Adipocyte (in vitro differentiated cells): Measurements from ENCODE around the gene PCOLCE2.

Experiments
- DNase-seq: peaks from one replicate; pipeline ENCODE4 v3.0.0-alpha.2; 2015; ENCODE audit warnings: low read depth
- H3K27me3 ChIP-seq: replicated peaks from 2 replicates; pipeline ENCODE4 v1.7.0; 2013; ENCODE audit warnings: mild to moderate bottlenecking, low read length, moderate library complexity; ENCODE audit not compliant: control insufficient read depth, insufficient read depth
- H3K36me3 ChIP-seq: 2 replicates; pipeline ENCODE4 v1.7.0; 2013; ENCODE audit warnings: low read length, mild to moderate bottlenecking, moderate library complexity; ENCODE audit not compliant: control insufficient read depth, insufficient read depth, severe bottlenecking
- H3K4me1 ChIP-seq: 2 replicates; pipeline ENCODE4 v1.7.0; 2013; ENCODE audit warnings: mild to moderate bottlenecking, low read length, moderate library complexity; ENCODE audit not compliant: control insufficient read depth, insufficient read depth
- H3K4me3 ChIP-seq: 2 replicates; pipeline ENCODE4 v1.7.0; 2013; ENCODE audit warnings: mild to moderate bottlenecking, low read length, moderate library complexity
- H3K9ac ChIP-seq: 2 replicates; pipeline ENCODE4 v1.7.0; 2013; ENCODE audit warnings: mild to moderate bottlenecking, low read length, moderate library complexity
- H3K9me3 ChIP-seq: 2 replicates; pipeline ENCODE4 v1.7.0; 2013; ENCODE audit warnings: mild to moderate bottlenecking, low read length, moderate library complexity; ENCODE audit not compliant: control insufficient read depth

Gene PCOLCE2

DNA sequence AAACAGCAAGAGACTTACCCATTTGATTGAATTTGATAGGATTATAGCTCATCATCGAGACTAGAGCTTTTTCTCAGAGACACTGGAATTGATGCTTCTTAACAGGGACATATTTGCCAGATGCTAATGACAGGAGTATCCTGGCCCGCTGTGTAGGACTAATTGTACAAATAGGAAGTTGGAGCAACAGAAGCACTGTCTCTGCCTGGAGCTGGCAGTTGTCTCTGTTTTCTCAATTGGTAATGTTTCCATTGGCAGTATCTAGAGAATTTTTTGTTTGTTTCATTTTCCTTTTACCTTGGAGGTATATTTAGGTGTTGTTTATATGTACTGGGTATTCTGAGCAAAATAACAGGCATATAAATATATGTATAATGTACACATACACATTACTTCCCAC is 8.9 kb upstream of the PCOLCE2 start:
- H3K27me3 ChIP-seq: no peaks in the 10 kb centered on the region
- no peaks in the 10 kb centered on the region for H3K9me3 ChIP-seq
- no peak overlapping the region for H3K9ac ChIP-seq
- DNase-seq: no peak
- peaks cover 13% of the 10 kb centered on the region for H3K4me1 ChIP-seq
- no peaks in the 10 kb centered on the region for H3K36me3 ChIP-seq
- no peak overlapping the region for H3K4me3 ChIP-seq

DNA sequence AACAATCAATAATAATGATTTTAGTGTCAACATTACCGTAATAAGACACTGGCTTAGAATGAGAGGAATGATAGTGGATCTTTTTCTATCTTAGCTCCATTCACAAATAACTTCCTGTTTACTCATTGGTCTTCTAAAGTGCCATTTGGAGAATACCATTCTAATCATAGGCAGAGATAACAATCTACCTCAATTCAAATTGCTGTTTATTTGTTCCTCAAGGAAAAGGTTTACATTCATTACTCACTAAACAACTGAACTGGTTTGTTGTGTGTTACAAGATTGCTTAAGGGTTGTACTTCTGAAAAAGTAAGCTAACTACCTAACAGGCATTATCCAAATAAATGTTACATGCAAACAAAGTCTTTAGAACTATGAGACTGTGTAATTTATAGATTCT is 8.1 kb upstream of the PCOLCE2 start:
- no peak overlapping the region for H3K4me3 ChIP-seq
- H3K4me1 ChIP-seq: peaks cover 13% of the 10 kb centered on the region
- H3K9ac ChIP-seq: no peak overlapping the region
- no peak for DNase-seq
- H3K36me3 ChIP-seq: no peaks in the 10 kb centered on the region
- no peaks in the 10 kb centered on the region for H3K9me3 ChIP-seq
- no peaks in the 10 kb centered on the region for H3K27me3 ChIP-seq

DNA sequence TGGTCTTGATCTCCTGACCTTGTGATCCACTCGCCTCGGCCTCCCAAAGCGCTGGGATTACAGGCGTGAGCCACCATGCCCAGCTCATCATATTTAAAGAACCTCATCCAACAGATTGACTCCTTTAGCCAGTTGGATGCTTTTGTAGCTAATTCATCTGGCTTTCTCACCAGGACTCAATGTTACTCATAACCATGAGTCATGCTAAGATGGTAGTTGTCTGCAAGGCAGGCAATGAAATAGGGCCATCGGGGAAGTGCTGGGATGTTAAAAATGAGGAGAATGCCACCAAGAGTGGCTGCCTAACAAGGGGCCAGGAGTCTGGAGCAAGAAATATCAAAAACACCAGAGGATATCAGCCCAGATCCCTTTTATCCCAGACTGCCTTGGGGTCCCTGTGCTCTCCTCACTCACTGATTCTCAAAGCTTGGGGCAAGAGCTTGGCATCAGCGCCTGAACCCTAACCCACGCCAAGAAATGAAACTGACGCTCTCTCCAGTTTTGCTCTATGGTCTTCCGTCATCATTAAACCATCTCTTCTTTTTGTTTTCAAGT is 7.4 kb upstream of the PCOLCE2 start:
- Histone ChIP-seq H3K9me3 (no peaks in the 10 kb centered on the region), H3K9ac (no peak overlapping the region), H3K4me3 (no peak overlapping the region), H3K4me1 (peaks cover 13% of the 10 kb centered on the region), H3K36me3 (no peaks in the 10 kb centered on the region), H3K27me3 (no peaks in the 10 kb centered on the region)
- peak; percentile 44 for DNase-seq

DNA sequence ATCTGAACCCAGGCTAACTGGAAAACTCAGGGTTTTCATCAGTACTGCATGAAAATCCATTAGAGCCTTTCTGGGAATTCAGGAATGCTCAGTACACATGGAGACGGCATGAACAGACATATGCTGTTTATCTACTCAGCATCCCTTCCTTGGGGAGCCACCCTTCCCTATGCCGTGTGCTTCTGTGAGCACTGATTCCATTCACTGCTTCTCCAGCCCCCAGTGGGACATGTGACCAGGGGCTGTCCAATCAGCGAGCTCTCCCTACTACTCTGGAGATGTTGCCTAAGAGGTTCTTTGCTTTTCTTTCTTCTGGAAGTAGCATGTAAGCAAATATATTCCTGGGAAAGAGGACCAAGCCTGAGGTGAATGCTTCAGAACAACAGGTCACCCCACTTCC is 5.6 kb upstream of the PCOLCE2 start:
- no peaks in the 10 kb centered on the region for H3K27me3 ChIP-seq
- peaks cover 26% of the 10 kb centered on the region for H3K4me1 ChIP-seq
- H3K4me3 ChIP-seq: no peak overlapping the region
- H3K9ac ChIP-seq: no peak overlapping the region
- DNase-seq: no peak
- H3K9me3 ChIP-seq: no peaks in the 10 kb centered on the region
- no peaks in the 10 kb centered on the region for H3K36me3 ChIP-seq

DNA sequence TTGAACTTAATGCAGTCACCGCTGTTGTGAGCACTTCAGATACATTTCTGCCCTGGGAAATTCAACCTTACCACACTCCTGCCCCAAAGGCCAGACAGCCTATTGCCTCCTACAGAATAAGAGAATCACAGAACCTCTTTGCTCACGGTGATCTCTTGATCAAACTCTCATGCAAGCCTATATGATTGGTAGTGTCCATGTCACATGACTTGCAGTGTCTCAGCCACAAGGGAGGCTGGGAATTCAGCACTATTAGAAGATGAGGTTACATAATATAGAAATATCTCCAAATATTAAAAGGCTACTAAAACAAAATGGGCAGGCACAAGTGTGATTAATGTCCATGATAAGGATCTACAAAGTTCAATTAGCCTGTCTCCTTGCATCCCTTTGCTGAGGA is 3.8 kb upstream of the PCOLCE2 start:
- no peaks in the 10 kb centered on the region for H3K27me3 ChIP-seq
- no peaks in the 10 kb centered on the region for H3K36me3 ChIP-seq
- no peaks in the 10 kb centered on the region for H3K9me3 ChIP-seq
- peaks cover 31% of the 10 kb centered on the region for H3K4me1 ChIP-seq
- no peak overlapping the region for H3K4me3 ChIP-seq
- no peak for DNase-seq
- no peak overlapping the region for H3K9ac ChIP-seq

DNA sequence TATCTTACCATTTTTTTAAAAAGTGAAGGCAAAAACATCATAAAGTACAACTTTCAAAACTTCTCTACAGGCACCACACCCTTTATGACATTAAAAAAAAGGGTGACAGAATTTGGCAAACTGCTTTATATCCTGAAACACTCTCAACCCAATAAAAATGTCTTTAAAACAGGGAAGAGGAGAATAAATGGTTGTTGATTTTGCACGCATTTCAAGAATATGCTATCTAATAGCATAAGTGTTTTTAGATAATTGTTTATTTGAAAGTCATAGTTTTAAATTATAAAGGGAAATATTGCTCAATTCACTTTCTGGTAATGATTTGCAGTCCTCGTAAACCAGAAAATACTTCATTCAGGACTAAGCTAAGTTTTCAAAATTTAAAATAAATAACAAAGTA is 1.7 kb upstream of the PCOLCE2 start:
- Histone ChIP-seq H3K9ac (peak overlapping the region; percentile 92), H3K4me3 (peak overlapping the region; percentile 89), H3K36me3 (no peaks in the 10 kb centered on the region), H3K4me1 (peaks cover 30% of the 10 kb centered on the region), H3K27me3 (no peaks in the 10 kb centered on the region), H3K9me3 (no peaks in the 10 kb centered on the region)
- peak; percentile 22 for DNase-seq

DNA sequence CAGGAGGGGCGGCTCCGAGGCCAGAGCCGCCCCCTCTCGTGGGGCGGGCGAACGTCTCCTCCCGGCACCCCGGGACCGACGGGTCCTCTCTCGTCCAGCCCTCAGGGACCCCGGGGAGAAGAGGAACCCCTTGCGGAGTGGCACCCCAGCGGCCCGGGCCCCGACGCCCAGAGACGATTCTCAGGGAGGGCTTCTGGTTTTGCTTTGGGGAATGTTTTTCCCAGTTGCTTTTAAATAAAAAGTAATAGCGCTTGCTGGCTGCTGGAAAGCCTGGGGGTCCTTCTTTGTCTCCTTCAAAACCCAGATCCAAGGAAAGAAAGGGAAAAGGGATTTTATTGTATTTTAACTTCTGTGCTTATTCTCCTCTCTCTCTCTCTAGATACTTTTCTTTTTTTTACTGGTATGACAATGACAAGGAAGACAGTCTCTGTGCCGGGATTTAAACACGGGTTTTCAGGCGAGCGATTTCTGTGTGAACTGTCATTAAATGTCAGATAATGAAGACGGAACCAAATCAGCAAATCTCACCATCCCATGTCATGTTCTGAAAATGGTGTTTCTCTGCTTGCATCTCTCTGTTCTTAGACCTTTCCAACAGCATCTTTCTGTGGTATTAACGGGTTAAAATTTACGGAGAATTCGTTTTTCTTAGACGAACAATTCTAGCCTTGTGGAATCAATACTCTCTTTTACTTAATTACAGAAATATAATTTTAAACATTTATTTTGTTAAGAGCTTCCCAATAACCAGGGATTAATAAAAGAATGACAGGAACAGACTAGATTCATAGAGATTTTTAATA is 530 bp upstream of the PCOLCE2 start:
- no peak for DNase-seq

DNA sequence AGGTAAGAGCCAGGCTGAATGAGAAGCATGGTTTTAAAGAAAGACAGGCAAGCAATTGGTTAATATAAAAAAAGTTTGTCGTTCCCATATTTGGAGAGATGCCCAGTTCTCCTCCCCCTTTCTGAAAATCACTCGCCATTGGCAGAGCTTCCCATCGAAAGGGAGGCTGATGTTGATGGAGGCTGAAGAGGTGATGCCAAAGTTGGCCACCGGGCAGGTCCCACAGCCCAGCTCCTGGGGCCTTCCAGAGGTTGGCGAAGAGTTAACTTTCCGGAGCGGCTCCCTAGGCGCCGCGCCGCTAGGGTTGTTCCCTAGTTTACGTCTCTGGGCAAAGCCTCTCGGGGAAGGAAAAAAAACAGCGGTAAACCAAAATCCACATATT is 793 bp downstream of the PCOLCE2 start:
- Histone ChIP-seq H3K4me3 (peak overlapping the region; percentile 89), H3K4me1 (peaks cover 27% of the 10 kb centered on the region), H3K9me3 (no peaks in the 10 kb centered on the region), H3K9ac (peak overlapping the region; percentile 92), H3K36me3 (no peaks in the 10 kb centered on the region), H3K27me3 (no peaks in the 10 kb centered on the region)
- DNase-seq: peak; percentile 28

More for the DNA sequence above, 530 bp upstream of the PCOLCE2 start:
- H3K36me3 ChIP-seq: no peaks in the 10 kb centered on the region
- peak overlapping the region; percentile 89 for H3K4me3 ChIP-seq
- no peaks in the 10 kb centered on the region for H3K9me3 ChIP-seq
- peaks cover 27% of the 10 kb centered on the region for H3K4me1 ChIP-seq
- no peaks in the 10 kb centered on the region for H3K27me3 ChIP-seq
- H3K9ac ChIP-seq: peak overlapping the region; percentile 92

DNA sequence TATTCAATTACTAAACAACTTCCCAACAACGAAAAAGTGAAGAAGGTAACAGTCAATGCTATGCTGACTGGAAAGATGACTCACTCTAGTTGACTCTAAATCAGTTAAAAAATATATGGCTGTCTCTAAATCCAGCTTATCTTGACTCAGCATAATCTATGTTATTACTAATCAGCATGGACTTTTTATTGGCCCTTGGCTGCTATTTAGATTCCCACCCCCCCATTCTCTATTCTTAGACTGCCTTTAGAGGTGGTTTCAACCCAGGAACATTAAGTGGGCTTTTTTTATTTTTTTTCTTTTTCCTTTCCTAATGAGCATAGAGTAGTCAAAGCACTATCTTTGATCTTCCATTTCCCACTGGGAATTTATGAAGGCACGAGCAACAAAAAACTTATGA is 1.9 kb downstream of the PCOLCE2 start:
- peak; percentile 24 for DNase-seq
- peaks cover 27% of the 10 kb centered on the region for H3K4me1 ChIP-seq

DNA sequence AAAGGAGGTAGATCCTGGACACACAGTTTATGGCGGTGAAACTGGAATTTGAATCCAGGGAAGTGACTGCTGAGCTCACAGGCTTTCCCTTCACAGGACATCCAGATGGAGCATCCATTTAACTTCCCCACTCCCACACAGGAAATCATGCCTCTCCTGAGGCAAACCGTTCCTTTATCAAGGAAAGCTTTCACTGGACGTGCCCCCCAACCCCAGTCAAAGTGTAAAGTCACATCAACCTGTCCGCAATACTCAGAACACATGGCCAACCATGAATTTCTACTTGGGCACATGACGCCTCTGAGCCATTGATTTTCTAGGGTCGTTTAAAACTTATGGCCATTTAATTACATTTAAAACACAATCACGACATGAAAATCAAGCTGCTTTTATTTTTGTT is 2.9 kb downstream of the PCOLCE2 start:
- Histone ChIP-seq H3K27me3 (no peaks in the 10 kb centered on the region), H3K36me3 (peaks cover 5% of the 10 kb centered on the region), H3K9me3 (no peaks in the 10 kb centered on the region), H3K4me3 (no peak overlapping the region), H3K4me1 (peaks cover 27% of the 10 kb centered on the region), H3K9ac (no peak overlapping the region)
- no peak for DNase-seq

More for the DNA sequence above, 1.9 kb downstream of the PCOLCE2 start:
- no peaks in the 10 kb centered on the region for H3K36me3 ChIP-seq
- H3K9me3 ChIP-seq: no peaks in the 10 kb centered on the region
- H3K27me3 ChIP-seq: no peaks in the 10 kb centered on the region
- peak overlapping the region; percentile 92 for H3K9ac ChIP-seq
- peak overlapping the region; percentile 89 for H3K4me3 ChIP-seq

DNA sequence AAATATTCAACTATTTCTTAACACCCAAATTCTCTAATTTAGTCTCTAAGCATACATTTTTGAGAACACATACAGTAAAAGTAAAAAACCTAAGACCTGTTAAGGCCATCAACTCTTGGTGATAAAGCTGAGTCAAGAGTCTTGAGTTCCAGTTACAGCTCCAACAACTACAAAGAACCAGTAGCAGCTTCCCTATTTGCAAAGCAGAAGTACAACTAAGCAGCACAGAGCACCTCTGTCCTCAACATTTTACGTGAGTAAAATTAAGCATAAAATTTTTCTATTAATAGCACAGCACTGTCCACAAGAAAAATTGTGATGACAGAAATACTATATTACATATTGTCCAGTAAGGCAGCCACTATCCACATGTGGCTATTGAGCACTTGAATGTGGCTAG is 4.4 kb downstream of the PCOLCE2 start:
- Histone ChIP-seq H3K9me3 (no peaks in the 10 kb centered on the region), H3K36me3 (peaks cover 5% of the 10 kb centered on the region), H3K27me3 (no peaks in the 10 kb centered on the region), H3K4me1 (peaks cover 14% of the 10 kb centered on the region), H3K9ac (no peak overlapping the region), H3K4me3 (no peak overlapping the region)
- no peak for DNase-seq
